Fibroblast of pulmonary artery (primary cell): ENCODE results near the gene ELAVL4.

Source experiments
- DNase-seq: peaks from one replicate; pipeline ENCODE4 v3.0.0-alpha.2; 2010; ENCODE audit warnings: low read depth
- H3K4me3 ChIP-seq: replicated peaks from 2 replicates; pipeline ENCODE4 v1.5.1; 2011; ENCODE audit warnings: low read depth, mild to moderate bottlenecking, control low read depth, low read length, moderate library complexity
- TF ChIP-seq, protein P1 (sequence below): IDR thresholded peaks from 2 replicates; pipeline ENCODE4 v1.5.1; 2011; ENCODE audit warnings: mild to moderate bottlenecking, control low read depth, low read length, inconsistent platforms; ENCODE audit errors: missing control alignments

The ELAVL4 gene

DNA sequence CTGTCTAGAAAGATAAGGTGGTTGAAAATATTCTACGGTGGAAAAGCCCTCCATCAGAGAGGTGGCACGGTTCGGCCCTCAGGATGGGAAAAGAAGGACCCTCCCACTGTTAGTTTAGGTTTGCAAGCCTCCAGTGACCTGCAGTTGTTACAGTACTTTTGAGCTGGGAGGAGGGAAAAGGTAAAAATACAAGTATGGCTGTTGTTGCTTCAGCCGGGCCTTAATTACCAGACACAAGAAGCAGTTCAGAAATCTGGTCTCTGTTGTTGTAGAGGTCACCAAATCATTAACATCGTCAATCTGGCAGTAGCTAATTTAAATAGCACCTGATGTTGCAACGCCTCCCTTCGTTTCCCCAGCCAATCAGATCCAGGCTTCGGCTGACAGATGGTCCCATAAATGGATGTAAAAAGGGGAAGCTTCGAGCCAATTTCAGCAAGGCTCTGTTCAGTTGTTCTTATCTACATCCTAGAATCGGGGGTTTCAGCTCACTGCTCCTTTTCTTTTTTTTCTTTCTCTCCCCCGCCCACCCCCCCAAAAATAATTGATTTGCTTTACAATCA is at the start of gene ELAVL4:
Gene ELAVL4 (plus strand): TSS at position 424 of the 563 bp plus-strand sequence. CDS start 270 bp downstream, outside the sequence.
- DNase-seq, result no peak
- H3K4me3 ChIP-seq, result no peak within 1 kb of the TSS

DNA sequence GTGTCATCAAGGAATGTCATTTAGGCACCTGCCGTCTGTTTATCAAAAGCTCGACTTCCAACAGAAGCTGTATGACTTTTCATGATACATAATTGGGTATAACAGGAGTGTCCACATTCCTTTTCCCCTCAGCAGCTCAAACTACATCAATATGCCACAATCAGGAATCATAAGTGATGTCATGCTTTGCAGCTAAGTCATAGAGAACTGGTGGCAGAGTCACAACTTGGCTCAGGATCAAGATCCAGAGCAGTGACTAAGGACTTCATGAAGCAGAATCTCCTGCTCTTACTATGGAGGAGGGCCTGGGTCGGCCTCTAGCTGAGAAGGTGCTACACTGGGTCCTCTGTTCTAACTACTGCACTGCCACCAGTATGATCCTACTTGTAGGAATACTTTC is 48.4 kb upstream of the ELAVL4 start:
- no peak for DNase-seq
- no peak overlapping the region for H3K4me3 ChIP-seq
- TF ChIP-seq, protein P1, sequence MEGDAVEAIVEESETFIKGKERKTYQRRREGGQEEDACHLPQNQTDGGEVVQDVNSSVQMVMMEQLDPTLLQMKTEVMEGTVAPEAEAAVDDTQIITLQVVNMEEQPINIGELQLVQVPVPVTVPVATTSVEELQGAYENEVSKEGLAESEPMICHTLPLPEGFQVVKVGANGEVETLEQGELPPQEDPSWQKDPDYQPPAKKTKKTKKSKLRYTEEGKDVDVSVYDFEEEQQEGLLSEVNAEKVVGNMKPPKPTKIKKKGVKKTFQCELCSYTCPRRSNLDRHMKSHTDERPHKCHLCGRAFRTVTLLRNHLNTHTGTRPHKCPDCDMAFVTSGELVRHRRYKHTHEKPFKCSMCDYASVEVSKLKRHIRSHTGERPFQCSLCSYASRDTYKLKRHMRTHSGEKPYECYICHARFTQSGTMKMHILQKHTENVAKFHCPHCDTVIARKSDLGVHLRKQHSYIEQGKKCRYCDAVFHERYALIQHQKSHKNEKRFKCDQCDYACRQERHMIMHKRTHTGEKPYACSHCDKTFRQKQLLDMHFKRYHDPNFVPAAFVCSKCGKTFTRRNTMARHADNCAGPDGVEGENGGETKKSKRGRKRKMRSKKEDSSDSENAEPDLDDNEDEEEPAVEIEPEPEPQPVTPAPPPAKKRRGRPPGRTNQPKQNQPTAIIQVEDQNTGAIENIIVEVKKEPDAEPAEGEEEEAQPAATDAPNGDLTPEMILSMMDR, result no peak

More for the DNA sequence above, at the start of gene ELAVL4:
- TF ChIP-seq, protein P1, result no peak

DNA sequence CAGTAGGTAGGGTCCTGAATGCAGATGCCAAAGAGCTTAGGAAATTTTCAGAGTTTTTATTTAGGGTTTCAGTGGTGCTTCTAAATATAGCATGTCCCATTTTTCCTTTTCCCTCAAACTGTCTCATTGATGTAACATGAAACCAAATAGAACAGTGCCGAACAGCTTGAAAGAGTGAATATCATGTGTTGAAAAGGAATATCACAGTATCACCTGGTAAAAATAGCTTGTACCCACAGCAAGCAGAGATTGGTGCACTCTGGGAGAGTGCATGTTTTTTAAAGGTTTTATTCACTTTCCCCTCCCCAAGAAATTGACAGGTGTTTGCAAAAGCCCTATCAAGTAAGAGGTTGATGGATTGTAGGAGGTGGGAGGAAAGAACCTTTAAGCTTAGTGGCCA is 41.9 kb upstream of the ELAVL4 start:
- no peak overlapping the region for H3K4me3 ChIP-seq
- no peak for DNase-seq
- TF ChIP-seq, protein P1, result no peak

DNA sequence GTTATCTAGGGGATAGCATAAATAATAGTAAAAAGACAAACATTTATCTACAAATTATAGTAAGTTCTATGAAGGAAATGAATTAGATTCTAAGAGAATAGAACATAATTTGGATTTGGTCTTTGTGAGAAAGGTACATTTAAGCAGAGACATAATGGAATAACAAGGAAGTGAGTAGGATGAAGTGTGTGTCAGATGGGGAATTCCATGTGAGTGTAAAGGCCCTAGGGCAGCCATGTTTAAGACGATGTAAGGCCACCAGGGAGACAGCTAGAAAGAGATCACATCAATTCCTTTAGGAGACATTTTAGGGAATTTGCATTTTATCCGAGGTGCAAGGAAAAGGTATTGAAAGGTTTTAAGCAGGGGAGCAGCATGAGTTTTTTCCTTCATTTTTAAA is 33.8 kb upstream of the ELAVL4 start:
- DNase-seq, result no peak
- TF ChIP-seq, protein P1, result no peak
- H3K4me3 ChIP-seq, result no peak overlapping the region

DNA sequence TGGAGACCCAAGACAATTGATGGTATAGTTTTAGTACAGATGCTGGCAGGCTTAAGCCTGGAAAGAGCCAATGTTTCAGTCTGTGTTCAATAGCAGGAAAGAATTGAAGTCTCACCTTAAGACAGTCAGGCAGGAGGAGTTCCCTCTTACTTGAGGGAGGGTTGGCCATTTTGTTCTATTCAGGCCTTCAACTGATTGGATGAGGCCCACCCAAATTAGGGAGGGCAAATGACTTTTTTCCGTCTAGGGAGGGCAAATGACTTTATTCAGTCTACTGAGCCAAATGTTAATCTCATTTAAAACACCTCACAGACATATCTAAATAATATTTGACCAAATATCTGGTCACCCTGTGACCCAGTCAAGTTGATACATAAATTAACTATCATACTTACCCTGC is 31.4 kb upstream of the ELAVL4 start:
- TF ChIP-seq, protein P1, result no peak

DNA sequence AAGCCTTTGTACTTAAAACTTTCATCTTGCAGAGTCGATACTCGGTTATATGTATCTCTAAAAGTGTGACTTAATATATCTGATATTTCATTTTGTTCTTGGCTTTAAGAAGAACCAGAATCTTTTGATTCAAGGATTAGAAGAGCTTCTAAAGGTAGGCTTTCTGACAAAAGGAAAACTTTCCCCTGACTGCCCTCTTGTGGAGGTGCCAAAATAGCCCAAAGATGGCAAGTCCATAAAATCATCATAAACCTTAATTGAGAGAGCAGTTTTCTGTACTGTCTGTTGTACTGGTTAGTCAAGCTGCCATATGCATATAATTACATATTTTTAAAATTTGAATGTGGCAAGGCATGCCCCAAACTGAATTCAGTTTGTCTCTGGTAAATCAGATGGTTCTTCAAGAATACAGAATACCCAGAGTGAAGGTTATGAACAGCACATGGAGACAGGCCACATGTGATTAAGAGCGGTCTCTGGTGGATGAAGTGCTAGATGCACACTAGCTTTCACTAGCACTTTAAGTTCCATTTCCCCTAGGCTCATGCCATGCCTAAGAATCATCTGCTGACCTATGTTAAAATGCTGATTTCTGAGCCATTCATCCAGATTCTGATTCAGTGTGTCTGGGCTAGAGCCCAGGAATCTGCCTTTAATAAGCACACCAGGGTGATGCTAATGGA is 27.7 kb upstream of the ELAVL4 start:
- no peak for DNase-seq

More for the DNA sequence above, 31.4 kb upstream of the ELAVL4 start:
- H3K4me3 ChIP-seq, result no peak overlapping the region
- DNase-seq, result no peak

More for the DNA sequence above, 27.7 kb upstream of the ELAVL4 start:
- TF ChIP-seq, protein P1, result no peak
- no peak overlapping the region for H3K4me3 ChIP-seq
